HL-60 (cell line): Measurements from ENCODE around the gene PPM1A.

Experiments used
- POLR2AphosphoS5 ChIP-seq: IDR thresholded peaks from 2 replicates; pipeline ENCODE4 v1.6.1; 2012; ENCODE audit warnings: low read depth
- SPI1 ChIP-seq: IDR thresholded peaks from 2 replicates; pipeline ENCODE4 v1.6.1; 2012; ENCODE audit warnings: low read depth, mild to moderate bottlenecking, borderline replicate concordance
- TF ChIP-seq, protein P1 (sequence below): IDR thresholded peaks from one replicate; pipeline ENCODE4 v1.5.1; 2011; ENCODE audit warnings: low read length, control low read depth, inconsistent platforms; ENCODE audit not compliant: insufficient read depth
- TF ChIP-seq, protein P2 (sequence below): IDR thresholded peaks from 2 replicates; pipeline ENCODE4 v1.6.1; 2012; ENCODE audit warnings: low read depth; ENCODE audit not compliant: insufficient replicate concordance

DNA sequence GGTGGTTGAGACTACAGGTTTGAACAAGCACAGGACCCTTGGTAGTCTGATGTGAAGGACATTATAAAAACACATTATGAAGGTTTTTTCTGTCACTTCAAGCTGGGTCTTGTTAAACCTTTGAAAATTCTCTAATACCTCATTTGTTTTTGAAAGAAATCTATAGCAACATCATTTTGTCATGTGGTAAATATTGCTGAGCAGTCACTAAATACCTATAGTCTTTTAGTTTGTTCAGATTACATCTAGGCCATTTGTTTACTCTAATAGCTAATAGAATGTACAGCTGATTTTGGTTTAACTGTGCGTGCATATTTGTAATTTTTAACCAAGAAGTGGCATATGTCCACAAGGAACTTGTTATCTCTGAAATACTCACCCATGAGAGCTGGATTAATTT is 2.9 kb downstream of the PPM1A start:
- TF ChIP-seq, protein P1, sequence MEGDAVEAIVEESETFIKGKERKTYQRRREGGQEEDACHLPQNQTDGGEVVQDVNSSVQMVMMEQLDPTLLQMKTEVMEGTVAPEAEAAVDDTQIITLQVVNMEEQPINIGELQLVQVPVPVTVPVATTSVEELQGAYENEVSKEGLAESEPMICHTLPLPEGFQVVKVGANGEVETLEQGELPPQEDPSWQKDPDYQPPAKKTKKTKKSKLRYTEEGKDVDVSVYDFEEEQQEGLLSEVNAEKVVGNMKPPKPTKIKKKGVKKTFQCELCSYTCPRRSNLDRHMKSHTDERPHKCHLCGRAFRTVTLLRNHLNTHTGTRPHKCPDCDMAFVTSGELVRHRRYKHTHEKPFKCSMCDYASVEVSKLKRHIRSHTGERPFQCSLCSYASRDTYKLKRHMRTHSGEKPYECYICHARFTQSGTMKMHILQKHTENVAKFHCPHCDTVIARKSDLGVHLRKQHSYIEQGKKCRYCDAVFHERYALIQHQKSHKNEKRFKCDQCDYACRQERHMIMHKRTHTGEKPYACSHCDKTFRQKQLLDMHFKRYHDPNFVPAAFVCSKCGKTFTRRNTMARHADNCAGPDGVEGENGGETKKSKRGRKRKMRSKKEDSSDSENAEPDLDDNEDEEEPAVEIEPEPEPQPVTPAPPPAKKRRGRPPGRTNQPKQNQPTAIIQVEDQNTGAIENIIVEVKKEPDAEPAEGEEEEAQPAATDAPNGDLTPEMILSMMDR, result no peak
- TF ChIP-seq, protein P2, sequence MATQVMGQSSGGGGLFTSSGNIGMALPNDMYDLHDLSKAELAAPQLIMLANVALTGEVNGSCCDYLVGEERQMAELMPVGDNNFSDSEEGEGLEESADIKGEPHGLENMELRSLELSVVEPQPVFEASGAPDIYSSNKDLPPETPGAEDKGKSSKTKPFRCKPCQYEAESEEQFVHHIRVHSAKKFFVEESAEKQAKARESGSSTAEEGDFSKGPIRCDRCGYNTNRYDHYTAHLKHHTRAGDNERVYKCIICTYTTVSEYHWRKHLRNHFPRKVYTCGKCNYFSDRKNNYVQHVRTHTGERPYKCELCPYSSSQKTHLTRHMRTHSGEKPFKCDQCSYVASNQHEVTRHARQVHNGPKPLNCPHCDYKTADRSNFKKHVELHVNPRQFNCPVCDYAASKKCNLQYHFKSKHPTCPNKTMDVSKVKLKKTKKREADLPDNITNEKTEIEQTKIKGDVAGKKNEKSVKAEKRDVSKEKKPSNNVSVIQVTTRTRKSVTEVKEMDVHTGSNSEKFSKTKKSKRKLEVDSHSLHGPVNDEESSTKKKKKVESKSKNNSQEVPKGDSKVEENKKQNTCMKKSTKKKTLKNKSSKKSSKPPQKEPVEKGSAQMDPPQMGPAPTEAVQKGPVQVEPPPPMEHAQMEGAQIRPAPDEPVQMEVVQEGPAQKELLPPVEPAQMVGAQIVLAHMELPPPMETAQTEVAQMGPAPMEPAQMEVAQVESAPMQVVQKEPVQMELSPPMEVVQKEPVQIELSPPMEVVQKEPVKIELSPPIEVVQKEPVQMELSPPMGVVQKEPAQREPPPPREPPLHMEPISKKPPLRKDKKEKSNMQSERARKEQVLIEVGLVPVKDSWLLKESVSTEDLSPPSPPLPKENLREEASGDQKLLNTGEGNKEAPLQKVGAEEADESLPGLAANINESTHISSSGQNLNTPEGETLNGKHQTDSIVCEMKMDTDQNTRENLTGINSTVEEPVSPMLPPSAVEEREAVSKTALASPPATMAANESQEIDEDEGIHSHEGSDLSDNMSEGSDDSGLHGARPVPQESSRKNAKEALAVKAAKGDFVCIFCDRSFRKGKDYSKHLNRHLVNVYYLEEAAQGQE, result no peak
- TF ChIP-seq POLR2AphosphoS5 (no peak), SPI1 (no peak)
